Activated T-cell treated with anti-CD3 and anti-CD28 coated beads, Interleukin-2, amount 50 U/mL, for 24 hours (primary cell): Measurements from ENCODE around the gene ERGIC3.
"Not testable (repeated sequence)": the region's sequence is repeated elsewhere in the genome, so short reads cannot be mapped to it uniquely, and the experiment has no call there.

ENCODE experiments used
- DNase-seq: peaks from one replicate; pipeline ENCODE4 v3.0.0-alpha.2; 2020
- H3K27ac Mint-ChIP-seq: 2 replicates; pipeline ENCODE4 v1.8.0; 2020; ENCODE audit warnings: mild to moderate bottlenecking, mixed read lengths
- H3K27me3 Mint-ChIP-seq: 2 replicates; pipeline ENCODE4 v1.8.0; 2020; ENCODE audit warnings: mixed read lengths
- H3K36me3 Mint-ChIP-seq: 2 replicates; pipeline ENCODE4 v1.8.0; 2020; ENCODE audit warnings: low read depth, mixed read lengths
- H3K4me1 Mint-ChIP-seq: 2 replicates; pipeline ENCODE4 v1.8.0; 2020; ENCODE audit warnings: low read depth, mixed read lengths
- H3K4me3 Mint-ChIP-seq: 2 replicates; pipeline ENCODE4 v1.8.0; 2020; ENCODE audit warnings: mild to moderate bottlenecking, moderate library complexity, mixed read lengths
- H3K9me3 Mint-ChIP-seq: 2 replicates; pipeline ENCODE4 v1.8.0; 2020; ENCODE audit warnings: mixed read lengths

The ERGIC3 gene

GRCh38 chr20:35510951-35511735, 30.7 kb upstream of the ERGIC3 start:
- Mint-ChIP-seq H3K27ac (no peak overlapping the region), H3K36me3 (peaks cover 95% of the 10 kb centered on the region), H3K27me3 (no peaks in the 10 kb centered on the region), H3K4me1 (peaks cover 14% of the 10 kb centered on the region), H3K9me3 (no peaks in the 10 kb centered on the region), H3K4me3 (no peak overlapping the region)
- no peak for DNase-seq

GRCh38 chr20:35511814-35512420, 30.0 kb upstream of the ERGIC3 start:
- Mint-ChIP-seq H3K9me3 (no peaks in the 10 kb centered on the region), H3K27me3 (no peaks in the 10 kb centered on the region), H3K4me1 (peaks cover 6% of the 10 kb centered on the region), H3K36me3 (peaks cover 87% of the 10 kb centered on the region), H3K27ac (peak overlapping the region; percentile 62), H3K4me3 (no peak overlapping the region)
- no peak for DNase-seq

- peak overlapping the region; percentile 39 for H3K27ac Mint-ChIP-seq
Observed at GRCh38 chr20:35514371-35514932, 27.4 kb upstream of the ERGIC3 start.

GRCh38 chr20:35515341-35515740, 26.5 kb upstream of the ERGIC3 start:
- Mint-ChIP-seq H3K9me3 (no peaks in the 10 kb centered on the region), H3K27ac (no peak overlapping the region), H3K36me3 (peaks cover 53% of the 10 kb centered on the region), H3K4me1 (no peaks in the 10 kb centered on the region), H3K4me3 (no peak overlapping the region), H3K27me3 (no peaks in the 10 kb centered on the region)
- no peak for DNase-seq

More at GRCh38 chr20:35514371-35514932, 27.4 kb upstream of the ERGIC3 start:
- Mint-ChIP-seq H3K9me3 (no peaks in the 10 kb centered on the region), H3K4me1 (no peaks in the 10 kb centered on the region), H3K4me3 (no peak overlapping the region), H3K36me3 (peaks cover 62% of the 10 kb centered on the region), H3K27me3 (no peaks in the 10 kb centered on the region)
- no peak for DNase-seq

- H3K4me3 Mint-ChIP-seq, result no peak overlapping the region
- no peak for DNase-seq
- no peak overlapping the region for H3K27ac Mint-ChIP-seq
- no peaks in the 10 kb centered on the region for H3K27me3 Mint-ChIP-seq
- H3K9me3 Mint-ChIP-seq, result no peaks in the 10 kb centered on the region
- H3K4me1 Mint-ChIP-seq, result no peaks in the 10 kb centered on the region
- H3K36me3 Mint-ChIP-seq, result peaks cover 45% of the 10 kb centered on the region
Observed at GRCh38 chr20:35515949-35516645, 25.8 kb upstream of the ERGIC3 start.

- no peak for DNase-seq
- no peaks in the 10 kb centered on the region for H3K27me3 Mint-ChIP-seq
- H3K27ac Mint-ChIP-seq, result no peak overlapping the region
- no peak overlapping the region for H3K4me3 Mint-ChIP-seq
- H3K9me3 Mint-ChIP-seq, result no peaks in the 10 kb centered on the region
- H3K4me1 Mint-ChIP-seq, result no peaks in the 10 kb centered on the region
- peaks cover 35% of the 10 kb centered on the region for H3K36me3 Mint-ChIP-seq
Observed at GRCh38 chr20:35517125-35517524, 24.8 kb upstream of the ERGIC3 start.

- not testable (repeated sequence) for H3K27ac Mint-ChIP-seq, H3K9me3 Mint-ChIP-seq, DNase-seq
Observed at GRCh38 chr20:35517767-35518166, 24.1 kb upstream of the ERGIC3 start.

GRCh38 chr20:35518955-35519354, 22.9 kb upstream of the ERGIC3 start:
- no peak overlapping the region for H3K4me3 Mint-ChIP-seq
- no peak for DNase-seq
- no peaks in the 10 kb centered on the region for H3K27me3 Mint-ChIP-seq
- no peak overlapping the region for H3K27ac Mint-ChIP-seq
- peaks cover 20% of the 10 kb centered on the region for H3K36me3 Mint-ChIP-seq
- H3K9me3 Mint-ChIP-seq, result no peaks in the 10 kb centered on the region
- H3K4me1 Mint-ChIP-seq, result no peaks in the 10 kb centered on the region

More at GRCh38 chr20:35517767-35518166, 24.1 kb upstream of the ERGIC3 start:
- H3K4me1 Mint-ChIP-seq, H3K4me3 Mint-ChIP-seq, H3K27me3 Mint-ChIP-seq: not testable (repeated sequence)
- peaks cover 28% of the 10 kb centered on the region for H3K36me3 Mint-ChIP-seq

GRCh38 chr20:35523298-35523888, 18.5 kb upstream of the ERGIC3 start:
- Mint-ChIP-seq H3K4me3 (no peak overlapping the region), H3K27me3 (no peaks in the 10 kb centered on the region), H3K27ac (no peak overlapping the region), H3K4me1 (no peaks in the 10 kb centered on the region), H3K36me3 (no peaks in the 10 kb centered on the region), H3K9me3 (no peaks in the 10 kb centered on the region)
- DNase-seq, result peak; percentile 48

- no peak overlapping the region for H3K4me3 Mint-ChIP-seq
- H3K9me3 Mint-ChIP-seq, result no peaks in the 10 kb centered on the region
- H3K27ac Mint-ChIP-seq, result no peak overlapping the region
- no peaks in the 10 kb centered on the region for H3K4me1 Mint-ChIP-seq
- DNase-seq, result no peak
- no peaks in the 10 kb centered on the region for H3K27me3 Mint-ChIP-seq
- H3K36me3 Mint-ChIP-seq, result no peaks in the 10 kb centered on the region
Observed at GRCh38 chr20:35525639-35526038, 16.2 kb upstream of the ERGIC3 start.

GRCh38 chr20:35527122-35527769, 14.6 kb upstream of the ERGIC3 start:
- Mint-ChIP-seq H3K4me3 (no peak overlapping the region), H3K36me3 (no peaks in the 10 kb centered on the region), H3K27me3 (no peaks in the 10 kb centered on the region), H3K27ac (no peak overlapping the region), H3K4me1 (no peaks in the 10 kb centered on the region), H3K9me3 (no peaks in the 10 kb centered on the region)
- DNase-seq, result no peak

GRCh38 chr20:35529552-35529951, 12.3 kb upstream of the ERGIC3 start, which contains the start of gene C20orf173:
Gene C20orf173 (minus strand): TSS chr20:35529652. CDS start chr20:35529373, 279 bp downstream.
- Mint-ChIP-seq H3K27me3 (no peaks in the 10 kb centered on the region), H3K9me3 (no peaks in the 10 kb centered on the region), H3K4me1 (no peaks in the 10 kb centered on the region), H3K4me3 (no peak within 1 kb of the TSS), H3K27ac (no peak within 1 kb of the TSS), H3K36me3 (no peaks in the 10 kb centered on the region)
- no peak for DNase-seq

- Mint-ChIP-seq H3K4me3 (no peak overlapping the region), H3K9me3 (no peaks in the 10 kb centered on the region), H3K4me1 (peaks cover 17% of the 10 kb centered on the region), H3K27me3 (no peaks in the 10 kb centered on the region), H3K36me3 (peaks cover 21% of the 10 kb centered on the region), H3K27ac (no peak overlapping the region)
- DNase-seq, result no peak
Observed at GRCh38 chr20:35539756-35540212, 2.1 kb upstream of the ERGIC3 start.
